ENCODE data around the gene NDUFC2.
"Not testable (repeated sequence)": the region's sequence is repeated elsewhere in the genome, so short reads cannot be mapped to it uniquely, and the experiment has no call there.

NDUFC2 gene

GRCh38 chr11:78065203-78065602 is 14.5 kb downstream of the NDUFC2 start:
- Histone ChIP-seq H3K4me1 (ENCODE audit: control insufficient read depth, insufficient read depth, low read length) (peaks cover 6% of the 10 kb centered on the region), H3K9ac (ENCODE audit: low read length in 2 of 2) (no peak overlapping the region), H3K27me3 (ENCODE audit: control insufficient read depth in 1 of 2, insufficient read depth in 2 of 2, low read length in 2 of 2) (no peaks in the 10 kb centered on the region), H3K4me3 (ENCODE audit: low read length in 2 of 2) (no peak overlapping the region), H3K36me3 (ENCODE audit: control insufficient read depth in 2 of 2, insufficient read depth in 2 of 2, low read length in 2 of 2) (peaks cover 11 to 13% of the 10 kb centered on the region in 2 donors), H3K9me3 (ENCODE audit: control insufficient read depth in 2 of 2, low read length in 2 of 2) (no peaks in the 10 kb centered on the region), H3K27ac (ENCODE audit: low read length) (no peak overlapping the region)

GRCh38 chr11:78063440-78064181 is 16.1 kb downstream of the NDUFC2 start, which contains the start of gene THRSP:
Gene THRSP, plus strand, starts transcription at chr11:78063861. Its CDS starts 21 bp downstream, at chr11:78063882.
- Histone ChIP-seq H3K36me3 (ENCODE audit: control insufficient read depth in 2 of 2, insufficient read depth in 2 of 2, low read length in 2 of 2) (peaks cover 2 to 5% of the 10 kb centered on the region in 2 donors), H3K27me3 (ENCODE audit: control insufficient read depth in 1 of 2, insufficient read depth in 2 of 2, low read length in 2 of 2) (no peaks in the 10 kb centered on the region), H3K27ac (ENCODE audit: low read length) (no peak within 1 kb of the TSS), H3K4me1 (ENCODE audit: control insufficient read depth, insufficient read depth, low read length) (peaks cover 6% of the 10 kb centered on the region), H3K4me3 (ENCODE audit: low read length in 2 of 2) (no peak within 1 kb of the TSS), H3K9ac (ENCODE audit: low read length in 2 of 2) (no peak within 1 kb of the TSS), H3K9me3 (ENCODE audit: control insufficient read depth in 2 of 2, low read length in 2 of 2) (no peaks in the 10 kb centered on the region)

- no peaks in the 10 kb centered on the region for H3K27me3 ChIP-seq (ENCODE audit: control insufficient read depth in 1 of 2, insufficient read depth in 2 of 2, low read length in 2 of 2)
- H3K9ac ChIP-seq (ENCODE audit: low read length in 2 of 2): no peak overlapping the region
- H3K27ac ChIP-seq (ENCODE audit: low read length): no peak overlapping the region
- no peak overlapping the region for H3K4me3 ChIP-seq (ENCODE audit: low read length in 2 of 2)
- peaks cover 6% of the 10 kb centered on the region for H3K4me1 ChIP-seq (ENCODE audit: control insufficient read depth, insufficient read depth, low read length)
- H3K9me3 ChIP-seq (ENCODE audit: control insufficient read depth in 2 of 2, low read length in 2 of 2): no peaks in the 10 kb centered on the region
- peaks cover under 1 to 4% of the 10 kb centered on the region in 2 donors for H3K36me3 ChIP-seq (ENCODE audit: control insufficient read depth in 2 of 2, insufficient read depth in 2 of 2, low read length in 2 of 2)
Measured at GRCh38 chr11:78062671-78063070, 17.0 kb downstream of the NDUFC2 start.

GRCh38 chr11:78061921-78062311 is 17.7 kb downstream of the NDUFC2 start:
- no peaks in the 10 kb centered on the region for H3K36me3 ChIP-seq (ENCODE audit: control insufficient read depth in 2 of 2, insufficient read depth in 2 of 2, low read length in 2 of 2)
- no peak overlapping the region for H3K27ac ChIP-seq (ENCODE audit: low read length)
- peaks cover 6% of the 10 kb centered on the region for H3K4me1 ChIP-seq (ENCODE audit: control insufficient read depth, insufficient read depth, low read length)
- H3K9me3 ChIP-seq (ENCODE audit: control insufficient read depth in 2 of 2, low read length in 2 of 2): no peaks in the 10 kb centered on the region
- H3K27me3 ChIP-seq (ENCODE audit: control insufficient read depth in 1 of 2, insufficient read depth in 2 of 2, low read length in 2 of 2): no peaks in the 10 kb centered on the region
- H3K4me3 ChIP-seq (ENCODE audit: low read length in 2 of 2): no peak overlapping the region
- H3K9ac ChIP-seq (ENCODE audit: low read length in 2 of 2): no peak overlapping the region

- H3K4me3 ChIP-seq (ENCODE audit: low read length in 2 of 2): no peak overlapping the region
- no peaks in the 10 kb centered on the region for H3K9me3 ChIP-seq (ENCODE audit: control insufficient read depth in 2 of 2, low read length in 2 of 2)
- H3K36me3 ChIP-seq (ENCODE audit: control insufficient read depth in 2 of 2, insufficient read depth in 2 of 2, low read length in 2 of 2): no peaks in the 10 kb centered on the region
- no peaks in the 10 kb centered on the region for H3K27me3 ChIP-seq (ENCODE audit: control insufficient read depth in 1 of 2, insufficient read depth in 2 of 2, low read length in 2 of 2)
- H3K4me1 ChIP-seq (ENCODE audit: control insufficient read depth, insufficient read depth, low read length): peaks cover 6% of the 10 kb centered on the region
- peak overlapping the region in 1 of 2 donors; percentile 13 for H3K9ac ChIP-seq (ENCODE audit: low read length in 2 of 2)
- no peak overlapping the region for H3K27ac ChIP-seq (ENCODE audit: low read length)
Measured at GRCh38 chr11:78061088-78061920, 18.4 kb downstream of the NDUFC2 start.

GRCh38 chr11:78060533-78060932 is 19.1 kb downstream of the NDUFC2 start:
- Histone ChIP-seq H3K27me3 (ENCODE audit: control insufficient read depth in 1 of 2, insufficient read depth in 2 of 2, low read length in 2 of 2) (no peaks in the 10 kb centered on the region), H3K9ac (ENCODE audit: low read length in 2 of 2) (no peak overlapping the region), H3K36me3 (ENCODE audit: control insufficient read depth in 2 of 2, insufficient read depth in 2 of 2, low read length in 2 of 2) (no peaks in the 10 kb centered on the region), H3K4me1 (ENCODE audit: control insufficient read depth, insufficient read depth, low read length) (peaks cover 6% of the 10 kb centered on the region), H3K9me3 (ENCODE audit: control insufficient read depth in 2 of 2, low read length in 2 of 2) (no peaks in the 10 kb centered on the region), H3K4me3 (ENCODE audit: low read length in 2 of 2) (no peak overlapping the region), H3K27ac (ENCODE audit: low read length) (no peak overlapping the region)

GRCh38 chr11:78059749-78060328 is 19.8 kb downstream of the NDUFC2 start:
- H3K27ac ChIP-seq (ENCODE audit: low read length); H3K9me3 ChIP-seq (ENCODE audit: control insufficient read depth in 2 of 2, low read length in 2 of 2); H3K27me3 ChIP-seq (ENCODE audit: control insufficient read depth in 1 of 2, insufficient read depth in 2 of 2, low read length in 2 of 2); H3K9ac ChIP-seq (ENCODE audit: low read length in 2 of 2); H3K4me1 ChIP-seq (ENCODE audit: control insufficient read depth, insufficient read depth, low read length); H3K4me3 ChIP-seq (ENCODE audit: low read length in 2 of 2); H3K36me3 ChIP-seq (ENCODE audit: control insufficient read depth in 2 of 2, insufficient read depth in 2 of 2, low read length in 2 of 2): not testable (repeated sequence)

GRCh38 chr11:78057462-78058055 is 22.1 kb downstream of the NDUFC2 start:
- H3K4me3 ChIP-seq (ENCODE audit: low read length in 2 of 2): no peak overlapping the region
- peaks cover 6% of the 10 kb centered on the region for H3K4me1 ChIP-seq (ENCODE audit: control insufficient read depth, insufficient read depth, low read length)
- no peaks in the 10 kb centered on the region for H3K9me3 ChIP-seq (ENCODE audit: control insufficient read depth in 2 of 2, low read length in 2 of 2)
- no peak overlapping the region for H3K9ac ChIP-seq (ENCODE audit: low read length in 2 of 2)
- H3K27ac ChIP-seq (ENCODE audit: low read length): no peak overlapping the region
- no peaks in the 10 kb centered on the region for H3K36me3 ChIP-seq (ENCODE audit: control insufficient read depth in 2 of 2, insufficient read depth in 2 of 2, low read length in 2 of 2)
- no peaks in the 10 kb centered on the region for H3K27me3 ChIP-seq (ENCODE audit: control insufficient read depth in 1 of 2, insufficient read depth in 2 of 2, low read length in 2 of 2)

GRCh38 chr11:78056093-78056492 is 23.6 kb downstream of the NDUFC2 start:
- Histone ChIP-seq H3K27me3 (ENCODE audit: control insufficient read depth in 1 of 2, insufficient read depth in 2 of 2, low read length in 2 of 2) (no peaks in the 10 kb centered on the region), H3K4me3 (ENCODE audit: low read length in 2 of 2) (no peak overlapping the region), H3K9me3 (ENCODE audit: control insufficient read depth in 2 of 2, low read length in 2 of 2) (no peaks in the 10 kb centered on the region), H3K4me1 (ENCODE audit: control insufficient read depth, insufficient read depth, low read length) (peaks cover 1% of the 10 kb centered on the region), H3K36me3 (ENCODE audit: control insufficient read depth in 2 of 2, insufficient read depth in 2 of 2, low read length in 2 of 2) (no peaks in the 10 kb centered on the region), H3K27ac (ENCODE audit: low read length) (no peak overlapping the region), H3K9ac (ENCODE audit: low read length in 2 of 2) (no peak overlapping the region)

- no peak overlapping the region for H3K9ac ChIP-seq (ENCODE audit: low read length in 2 of 2)
- H3K27me3 ChIP-seq (ENCODE audit: control insufficient read depth in 1 of 2, insufficient read depth in 2 of 2, low read length in 2 of 2): no peaks in the 10 kb centered on the region
- no peaks in the 10 kb centered on the region for H3K36me3 ChIP-seq (ENCODE audit: control insufficient read depth in 2 of 2, insufficient read depth in 2 of 2, low read length in 2 of 2)
- H3K4me1 ChIP-seq (ENCODE audit: control insufficient read depth, insufficient read depth, low read length): no peaks in the 10 kb centered on the region
- no peak overlapping the region for H3K4me3 ChIP-seq (ENCODE audit: low read length in 2 of 2)
- H3K9me3 ChIP-seq (ENCODE audit: control insufficient read depth in 2 of 2, low read length in 2 of 2): no peaks in the 10 kb centered on the region
- H3K27ac ChIP-seq (ENCODE audit: low read length): no peak overlapping the region
Measured at GRCh38 chr11:78054971-78055370, 24.7 kb downstream of the NDUFC2 start.

All from stomach smooth muscle (tissue), 2 donors.